ENCODE results near the gene INPP4A.

The INPP4A gene

GRCh38 chr2:98522854-98523253, 78.2 kb downstream of the INPP4A start (continued):
- TF ChIP-seq, protein P1, sequence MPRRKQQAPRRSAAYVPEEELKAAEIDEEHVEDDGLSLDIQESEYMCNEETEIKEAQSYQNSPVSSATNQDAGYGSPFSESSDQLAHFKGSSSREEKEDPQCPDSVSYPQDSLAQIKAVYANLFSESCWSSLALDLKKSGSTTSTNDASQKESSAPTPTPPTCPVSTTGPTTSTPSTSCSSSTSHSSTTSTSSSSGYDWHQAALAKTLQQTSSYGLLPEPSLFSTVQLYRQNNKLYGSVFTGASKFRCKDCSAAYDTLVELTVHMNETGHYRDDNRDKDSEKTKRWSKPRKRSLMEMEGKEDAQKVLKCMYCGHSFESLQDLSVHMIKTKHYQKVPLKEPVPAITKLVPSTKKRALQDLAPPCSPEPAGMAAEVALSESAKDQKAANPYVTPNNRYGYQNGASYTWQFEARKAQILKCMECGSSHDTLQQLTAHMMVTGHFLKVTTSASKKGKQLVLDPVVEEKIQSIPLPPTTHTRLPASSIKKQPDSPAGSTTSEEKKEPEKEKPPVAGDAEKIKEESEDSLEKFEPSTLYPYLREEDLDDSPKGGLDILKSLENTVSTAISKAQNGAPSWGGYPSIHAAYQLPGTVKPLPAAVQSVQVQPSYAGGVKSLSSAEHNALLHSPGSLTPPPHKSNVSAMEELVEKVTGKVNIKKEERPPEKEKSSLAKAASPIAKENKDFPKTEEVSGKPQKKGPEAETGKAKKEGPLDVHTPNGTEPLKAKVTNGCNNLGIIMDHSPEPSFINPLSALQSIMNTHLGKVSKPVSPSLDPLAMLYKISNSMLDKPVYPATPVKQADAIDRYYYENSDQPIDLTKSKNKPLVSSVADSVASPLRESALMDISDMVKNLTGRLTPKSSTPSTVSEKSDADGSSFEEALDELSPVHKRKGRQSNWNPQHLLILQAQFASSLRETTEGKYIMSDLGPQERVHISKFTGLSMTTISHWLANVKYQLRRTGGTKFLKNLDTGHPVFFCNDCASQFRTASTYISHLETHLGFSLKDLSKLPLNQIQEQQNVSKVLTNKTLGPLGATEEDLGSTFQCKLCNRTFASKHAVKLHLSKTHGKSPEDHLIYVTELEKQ (tag by site-specific recombination; IDR thresholded peaks at IDR 0.05; ENCODE audit: borderline replicate concordance) = no peak
- TF ChIP-seq KLF8 (tag by site-specific recombination; IDR thresholded peaks at IDR 0.05) (no peak), ZNF280C (tag by site-specific recombination; IDR thresholded peaks at IDR 0.05) (no peak), ZNF311 (tag by site-specific recombination; IDR thresholded peaks at IDR 0.05; ENCODE audit: borderline replicate concordance) (no peak), ZEB2 (tag by site-specific recombination; IDR thresholded peaks at IDR 0.05) (no peak)
- TF ChIP-seq, protein P2, sequence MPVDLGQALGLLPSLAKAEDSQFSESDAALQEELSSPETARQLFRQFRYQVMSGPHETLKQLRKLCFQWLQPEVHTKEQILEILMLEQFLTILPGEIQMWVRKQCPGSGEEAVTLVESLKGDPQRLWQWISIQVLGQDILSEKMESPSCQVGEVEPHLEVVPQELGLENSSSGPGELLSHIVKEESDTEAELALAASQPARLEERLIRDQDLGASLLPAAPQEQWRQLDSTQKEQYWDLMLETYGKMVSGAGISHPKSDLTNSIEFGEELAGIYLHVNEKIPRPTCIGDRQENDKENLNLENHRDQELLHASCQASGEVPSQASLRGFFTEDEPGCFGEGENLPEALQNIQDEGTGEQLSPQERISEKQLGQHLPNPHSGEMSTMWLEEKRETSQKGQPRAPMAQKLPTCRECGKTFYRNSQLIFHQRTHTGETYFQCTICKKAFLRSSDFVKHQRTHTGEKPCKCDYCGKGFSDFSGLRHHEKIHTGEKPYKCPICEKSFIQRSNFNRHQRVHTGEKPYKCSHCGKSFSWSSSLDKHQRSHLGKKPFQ (tag by site-specific recombination; IDR thresholded peaks at IDR 0.05) = no peak
- TF ChIP-seq, protein P3, sequence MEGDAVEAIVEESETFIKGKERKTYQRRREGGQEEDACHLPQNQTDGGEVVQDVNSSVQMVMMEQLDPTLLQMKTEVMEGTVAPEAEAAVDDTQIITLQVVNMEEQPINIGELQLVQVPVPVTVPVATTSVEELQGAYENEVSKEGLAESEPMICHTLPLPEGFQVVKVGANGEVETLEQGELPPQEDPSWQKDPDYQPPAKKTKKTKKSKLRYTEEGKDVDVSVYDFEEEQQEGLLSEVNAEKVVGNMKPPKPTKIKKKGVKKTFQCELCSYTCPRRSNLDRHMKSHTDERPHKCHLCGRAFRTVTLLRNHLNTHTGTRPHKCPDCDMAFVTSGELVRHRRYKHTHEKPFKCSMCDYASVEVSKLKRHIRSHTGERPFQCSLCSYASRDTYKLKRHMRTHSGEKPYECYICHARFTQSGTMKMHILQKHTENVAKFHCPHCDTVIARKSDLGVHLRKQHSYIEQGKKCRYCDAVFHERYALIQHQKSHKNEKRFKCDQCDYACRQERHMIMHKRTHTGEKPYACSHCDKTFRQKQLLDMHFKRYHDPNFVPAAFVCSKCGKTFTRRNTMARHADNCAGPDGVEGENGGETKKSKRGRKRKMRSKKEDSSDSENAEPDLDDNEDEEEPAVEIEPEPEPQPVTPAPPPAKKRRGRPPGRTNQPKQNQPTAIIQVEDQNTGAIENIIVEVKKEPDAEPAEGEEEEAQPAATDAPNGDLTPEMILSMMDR (tag by site-specific recombination; IDR thresholded peaks at IDR 0.05) = no peak
- TF ChIP-seq, protein P4, sequence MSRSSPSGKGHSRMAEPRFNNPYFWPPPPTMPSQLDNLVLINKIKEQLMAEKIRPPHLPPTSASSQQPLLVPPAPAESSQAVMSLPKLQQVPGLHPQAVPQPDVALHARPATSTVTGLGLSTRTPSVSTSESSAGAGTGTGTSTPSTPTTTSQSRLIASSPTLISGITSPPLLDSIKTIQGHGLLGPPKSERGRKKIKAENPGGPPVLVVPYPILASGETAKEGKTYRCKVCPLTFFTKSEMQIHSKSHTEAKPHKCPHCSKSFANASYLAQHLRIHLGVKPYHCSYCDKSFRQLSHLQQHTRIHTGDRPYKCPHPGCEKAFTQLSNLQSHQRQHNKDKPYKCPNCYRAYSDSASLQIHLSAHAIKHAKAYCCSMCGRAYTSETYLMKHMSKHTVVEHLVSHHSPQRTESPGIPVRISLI (tag by site-specific recombination; IDR thresholded peaks at IDR 0.05) = no peak

GRCh38 chr2:98524168-98524567, 79.5 kb downstream of the INPP4A start:
- Histone ChIP-seq H3K4me3 (ENCODE audit: low read depth, low read length) (no peak overlapping the region), H3K36me3 (ENCODE audit: control insufficient read depth in 2 of 2, insufficient read depth in 1 of 2, low read length in 2 of 2) (peaks cover 0 to 10% of the 10 kb centered on the region in 2 experiments; a peak in 1 of 3 replicates), H3K27ac (ENCODE audit: extremely low read depth, low read depth, low read length) (no peak overlapping the region), H3K9me3 (ENCODE audit: control insufficient read depth, insufficient read depth, low read depth, low read length) (no peaks in the 10 kb centered on the region), H3K4me1 (ENCODE audit: control insufficient read depth, insufficient read depth, low read length) (peaks cover 7% of the 10 kb centered on the region)
- no peak for TF ChIP-seq ZNF114 (tag by site-specific recombination; IDR thresholded peaks at IDR 0.05)
- TF ChIP-seq, protein P5, sequence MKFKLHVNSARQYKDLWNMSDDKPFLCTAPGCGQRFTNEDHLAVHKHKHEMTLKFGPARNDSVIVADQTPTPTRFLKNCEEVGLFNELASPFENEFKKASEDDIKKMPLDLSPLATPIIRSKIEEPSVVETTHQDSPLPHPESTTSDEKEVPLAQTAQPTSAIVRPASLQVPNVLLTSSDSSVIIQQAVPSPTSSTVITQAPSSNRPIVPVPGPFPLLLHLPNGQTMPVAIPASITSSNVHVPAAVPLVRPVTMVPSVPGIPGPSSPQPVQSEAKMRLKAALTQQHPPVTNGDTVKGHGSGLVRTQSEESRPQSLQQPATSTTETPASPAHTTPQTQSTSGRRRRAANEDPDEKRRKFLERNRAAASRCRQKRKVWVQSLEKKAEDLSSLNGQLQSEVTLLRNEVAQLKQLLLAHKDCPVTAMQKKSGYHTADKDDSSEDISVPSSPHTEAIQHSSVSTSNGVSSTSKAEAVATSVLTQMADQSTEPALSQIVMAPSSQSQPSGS (tag by site-specific recombination; IDR thresholded peaks at IDR 0.05; ENCODE audit: low read depth) = peak; percentile 65; the same call in 1 of the 2 replicates
- CTCF ChIA-PET = interaction anchor here (0.7 to 1.2 kb wide), 2 partner anchors 56 to 79 kb away, joined by 3 read pairs; no protein-coding TSS in a partner anchor
- POLR2A ChIA-PET = interaction anchor here (0.9 kb wide), 1 partner anchor 80 kb away, joined by 3 read pairs; the partner anchor contains the start of gene INPP4A

Data from HEK293 (cell line).